Measurements from ENCODE around the gene BATF.

BATF gene

GRCh38 chr14:75535164-75535898 is 13.1 kb downstream of the BATF start:
- DNase-seq, result no peak

GRCh38 chr14:75537071-75537470 is 14.8 kb downstream of the BATF start:
- no peak for DNase-seq

GRCh38 chr14:75539162-75539560 is 16.9 kb downstream of the BATF start:
- DNase-seq, result no peak

GRCh38 chr14:75539561-75540478 is 17.6 kb downstream of the BATF start:
- peak; percentile 26 to 55 (median 29) for DNase-seq

- no peak for DNase-seq
These were observed 18.2 kb downstream of the BATF start for GRCh38 chr14:75540479-75540851.

- DNase-seq, result peak; percentile 48 to 91 (median 63)
These were observed 20.4 kb downstream of the BATF start for GRCh38 chr14:75542588-75543091.

GRCh38 chr14:75543253-75543652 is 21.0 kb downstream of the BATF start:
- no peak for DNase-seq

- DNase-seq, result no peak
These were observed 21.5 kb downstream of the BATF start for GRCh38 chr14:75543786-75544185.

GRCh38 chr14:75545907-75546306 is 23.6 kb downstream of the BATF start:
- DNase-seq, result no peak

- no peak for DNase-seq
These were observed 25.4 kb downstream of the BATF start for GRCh38 chr14:75547552-75548250.

GRCh38 chr14:75548544-75548943 is 26.3 kb downstream of the BATF start:
- no peak for DNase-seq

GRCh38 chr14:75549169-75549568 is 26.9 kb downstream of the BATF start:
- no peak for DNase-seq

GRCh38 chr14:75551021-75551420 is 28.8 kb downstream of the BATF start:
- DNase-seq, result no peak

GRCh38 chr14:75553157-75553556 is 30.9 kb downstream of the BATF start:
- no peak for DNase-seq

- DNase-seq, result no peak
These were observed 31.6 kb downstream of the BATF start for GRCh38 chr14:75553761-75554364.

- no peak for DNase-seq
These were observed 32.2 kb downstream of the BATF start for GRCh38 chr14:75554482-75554881.

- DNase-seq, result no peak
These were observed 36.2 kb downstream of the BATF start for GRCh38 chr14:75558440-75558839.

- DNase-seq, result no peak
These were observed 36.8 kb downstream of the BATF start for GRCh38 chr14:75559045-75559444.

- peak in 1 of 5 donors; percentile 64 for DNase-seq
These were observed 37.4 kb downstream of the BATF start for GRCh38 chr14:75559451-75560222.

- DNase-seq, result peak in 2 of 5 donors; percentile 29 to 39
These were observed 38.8 kb downstream of the BATF start for GRCh38 chr14:75561013-75561432.

GRCh38 chr14:75562089-75562488 is 39.8 kb downstream of the BATF start:
- DNase-seq, result peak in 1 of 5 donors; percentile 51

GRCh38 chr14:75562489-75562888 is 40.2 kb downstream of the BATF start:
- no peak for DNase-seq
